ENCODE results near the gene AGK.

GRCh38 chr7:141641876-141642275 is 90.7 kb downstream of the AGK start:
- TF ChIP-seq, protein P1, sequence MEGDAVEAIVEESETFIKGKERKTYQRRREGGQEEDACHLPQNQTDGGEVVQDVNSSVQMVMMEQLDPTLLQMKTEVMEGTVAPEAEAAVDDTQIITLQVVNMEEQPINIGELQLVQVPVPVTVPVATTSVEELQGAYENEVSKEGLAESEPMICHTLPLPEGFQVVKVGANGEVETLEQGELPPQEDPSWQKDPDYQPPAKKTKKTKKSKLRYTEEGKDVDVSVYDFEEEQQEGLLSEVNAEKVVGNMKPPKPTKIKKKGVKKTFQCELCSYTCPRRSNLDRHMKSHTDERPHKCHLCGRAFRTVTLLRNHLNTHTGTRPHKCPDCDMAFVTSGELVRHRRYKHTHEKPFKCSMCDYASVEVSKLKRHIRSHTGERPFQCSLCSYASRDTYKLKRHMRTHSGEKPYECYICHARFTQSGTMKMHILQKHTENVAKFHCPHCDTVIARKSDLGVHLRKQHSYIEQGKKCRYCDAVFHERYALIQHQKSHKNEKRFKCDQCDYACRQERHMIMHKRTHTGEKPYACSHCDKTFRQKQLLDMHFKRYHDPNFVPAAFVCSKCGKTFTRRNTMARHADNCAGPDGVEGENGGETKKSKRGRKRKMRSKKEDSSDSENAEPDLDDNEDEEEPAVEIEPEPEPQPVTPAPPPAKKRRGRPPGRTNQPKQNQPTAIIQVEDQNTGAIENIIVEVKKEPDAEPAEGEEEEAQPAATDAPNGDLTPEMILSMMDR (conservative IDR thresholded peaks at IDR 0.05; ENCODE audit: low read depth, low read length) = no peak
- TF ChIP-seq EZH2 (IDR thresholded peaks at IDR 0.05; ENCODE audit: low read length, unreplicated experiment) = no peak
